Prostate gland (tissue), 2 donors: Measurements from ENCODE around the gene FAM161B. TPM values are rescaled to one million over a fixed set of nuclear protein-coding genes. Genes with fewer than 3 reads are reported as not detected.

Experiments
- DNase-seq: peaks from one replicate; pipeline ENCODE4 v3.0.0-alpha.2; 2019; ENCODE audit warnings: low spot score
- H3K27ac ChIP-seq, 2 donors: fragments of 200-600 bp; sonication (generic); 2 replicates each; pipeline ENCODE4 v1.5.1; 2017 to 2019
- H3K27me3 ChIP-seq: fragments of 200-600 bp; sonication (generic); replicated peaks from 2 replicates; pipeline ENCODE4 v1.5.1; 2019; ENCODE audit not compliant: insufficient read depth
- H3K36me3 ChIP-seq, 2 donors: fragments of 200-600 bp; sonication (generic); 1 replicate in 1 of 2; 2 replicates in 1 of 2; pipeline versions ENCODE4 v1.5.1 to v1.8.1; 2017 to 2019
- H3K4me1 ChIP-seq: fragments of 200-600 bp; sonication (generic); replicated peaks from 2 replicates; pipeline ENCODE4 v1.5.1; 2019
- H3K4me3 ChIP-seq, 2 donors: fragments of 200-600 bp; sonication (generic); 2 replicates each; pipeline ENCODE4 v1.5.1; 2017 to 2019
- H3K9me3 ChIP-seq: fragments of 200-600 bp; sonication (generic); 2 replicates; pipeline ENCODE4 v1.5.1; 2017
- CTCF ChIP-seq, 4 experiments: fragments of 200-600 bp in 2 of 4; fragments of 450-650 bp in 2 of 4; sonication (generic) in 2 of 4; IDR thresholded peaks; 1 replicate in 3 of 4; 2 replicates in 1 of 4; pipeline ENCODE4 v1.5.1; 2016 to 2019; ENCODE audit warnings: antibody characterized with exemption in 4 of 4, mild to moderate bottlenecking in 2 of 4, moderate library complexity in 2 of 4
- POLR2A ChIP-seq: fragments of 450-650 bp; IDR thresholded peaks from one replicate; pipeline ENCODE4 v1.6.1; 2016; ENCODE audit warnings: antibody characterized with exemption, mild to moderate bottlenecking
- POLR2AphosphoS5 ChIP-seq: sonication (generic); formaldehyde crosslinking; IDR thresholded peaks from one replicate; pipeline ENCODE4 v1.6.1; 2017; ENCODE audit warnings: antibody characterized with exemption
- WGBS: methylation state at CpG from one replicate; pipeline ENCODE4 v1.1.5; 2018; 5-methylcytosine and 5-hydroxymethylcytosine counted together
- intact Hi-C: fragments of 100-400 bp; cut with DNase I; formaldehyde crosslinking; loops from one replicate; pipeline ENCODE4 v1.14.2; 2022
- total RNA-seq, 2 donors: library from RNA; depleted of rRNA; stranded (reverse); fragments of >200 nt; gene quantifications; one replicate each; pipeline ENCODE4 v1.1.0, GENCODE V29; 2016

Gene FAM161B
- total RNA-seq, 2 donors from 2014 or later: 9.3 to 13.8 TPM

DNA sequence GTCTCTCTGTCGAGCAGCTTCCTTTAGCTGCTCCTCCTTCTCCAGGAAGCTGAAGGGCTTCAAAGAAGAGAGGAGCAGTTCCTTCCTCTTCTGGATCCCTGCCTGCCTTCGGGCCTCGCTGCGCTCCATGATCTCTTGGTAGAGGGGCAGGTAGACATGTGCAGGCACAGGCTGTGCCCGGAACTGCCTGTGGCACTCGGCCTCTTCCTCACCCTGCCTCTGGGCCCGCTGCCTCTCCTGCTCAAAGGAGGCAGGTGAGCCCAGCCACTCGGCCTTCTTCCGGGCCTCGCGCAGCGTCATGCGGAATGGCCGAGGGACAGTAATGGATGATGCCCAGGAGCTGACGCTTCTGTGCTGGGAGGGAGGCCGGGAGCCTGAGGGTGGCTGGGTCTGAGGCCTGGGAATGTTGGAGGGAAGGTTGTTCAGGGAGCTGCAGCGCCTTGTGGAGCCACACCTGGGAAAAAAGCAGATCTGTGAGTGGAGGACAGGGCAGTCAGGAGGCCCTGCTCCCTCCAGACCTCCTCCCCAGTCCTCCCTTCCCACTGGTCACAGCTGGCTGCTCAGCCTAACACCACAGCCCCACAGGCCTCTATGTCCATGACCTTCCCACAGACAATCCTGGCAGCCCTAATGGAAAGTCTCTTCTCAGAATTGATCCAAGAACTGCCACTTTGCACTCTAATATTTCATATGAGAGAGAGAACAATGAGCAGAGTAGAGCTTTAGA is 5.3 kb downstream of the FAM161B start:
- TF ChIP-seq POLR2AphosphoS5: no peak
- TF ChIP-seq CTCF (IDR thresholded peaks at IDR 0.05): no peak
- TF ChIP-seq POLR2A: no peak
- Histone ChIP-seq H3K9me3 (no peaks in the 10 kb centered on the region), H3K27me3 (no peaks in the 10 kb centered on the region), H3K4me1 (peaks cover 9% of the 10 kb centered on the region), H3K4me3 (no peak overlapping the region), H3K27ac (no peak overlapping the region), H3K36me3 (no peaks in the 10 kb centered on the region)
- intact Hi-C loops: no loop called here
- 75% methylated on average over 17 of the region's 17 CpGs for WGBS
- DNase-seq: peak; percentile 5

DNA sequence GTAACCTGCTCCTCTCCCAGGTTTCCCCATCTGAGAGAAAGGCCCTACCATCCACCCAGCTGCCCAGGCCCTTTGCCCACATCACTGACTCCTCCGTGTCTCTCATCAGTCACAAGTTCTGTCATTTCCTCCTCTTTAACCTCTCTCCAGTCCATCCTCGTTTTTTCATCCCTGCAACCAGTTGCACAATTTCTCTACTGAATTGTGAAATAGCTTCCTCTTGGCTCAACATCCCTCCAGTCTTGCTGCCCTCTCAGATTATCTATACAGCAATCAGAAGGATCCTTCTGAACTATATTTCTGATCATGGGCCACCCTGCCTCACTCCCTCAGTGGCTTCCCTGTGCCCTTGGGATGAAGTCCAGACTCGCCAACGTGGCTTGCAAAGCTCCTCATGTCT is 6.8 kb downstream of the FAM161B start:
- intact Hi-C loops: no loop called here
- TF ChIP-seq POLR2A (no peak), POLR2AphosphoS5 (peak; percentile 65)
- Histone ChIP-seq H3K9me3 (no peaks in the 10 kb centered on the region), H3K4me3 (no peak overlapping the region), H3K27ac (no peak overlapping the region), H3K36me3 (no peaks in the 10 kb centered on the region), H3K27me3 (no peaks in the 10 kb centered on the region), H3K4me1 (peaks cover 9% of the 10 kb centered on the region)
- WGBS: 43% methylated on average over 4 of the region's 4 CpGs
- peak; percentile 27 for DNase-seq

DNA sequence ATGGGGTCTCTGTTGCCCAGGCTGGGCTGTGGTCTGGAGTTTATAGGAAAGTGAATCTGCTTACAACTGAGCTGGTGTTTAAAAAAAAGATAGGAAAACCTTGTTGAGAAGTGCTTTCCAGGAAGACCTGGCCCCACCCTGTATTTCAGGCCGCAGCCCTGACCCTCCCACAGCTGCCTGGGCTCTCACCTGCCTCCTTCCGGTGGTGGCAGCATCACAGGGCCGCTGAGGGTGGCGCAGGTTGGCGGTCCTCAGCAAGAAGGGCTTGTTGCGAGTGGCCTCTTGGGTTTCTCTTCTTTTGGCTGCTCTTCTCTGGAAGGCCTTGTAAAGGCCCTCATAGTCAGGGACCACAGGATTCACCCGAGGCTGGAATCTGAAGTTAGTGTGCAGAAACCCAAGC is 7.7 kb downstream of the FAM161B start:
- Histone ChIP-seq H3K4me3 (no peak overlapping the region), H3K9me3 (no peaks in the 10 kb centered on the region), H3K27me3 (no peaks in the 10 kb centered on the region), H3K36me3 (no peaks in the 10 kb centered on the region), H3K27ac (no peak overlapping the region), H3K4me1 (peaks cover 9% of the 10 kb centered on the region)
- WGBS: 90% methylated on average over 7 of the region's 7 CpGs
- TF ChIP-seq CTCF (IDR thresholded peaks at IDR 0.05) (no peak), POLR2AphosphoS5 (no peak), POLR2A (no peak)
- DNase-seq: no peak
- intact Hi-C loops: no loop called here

DNA sequence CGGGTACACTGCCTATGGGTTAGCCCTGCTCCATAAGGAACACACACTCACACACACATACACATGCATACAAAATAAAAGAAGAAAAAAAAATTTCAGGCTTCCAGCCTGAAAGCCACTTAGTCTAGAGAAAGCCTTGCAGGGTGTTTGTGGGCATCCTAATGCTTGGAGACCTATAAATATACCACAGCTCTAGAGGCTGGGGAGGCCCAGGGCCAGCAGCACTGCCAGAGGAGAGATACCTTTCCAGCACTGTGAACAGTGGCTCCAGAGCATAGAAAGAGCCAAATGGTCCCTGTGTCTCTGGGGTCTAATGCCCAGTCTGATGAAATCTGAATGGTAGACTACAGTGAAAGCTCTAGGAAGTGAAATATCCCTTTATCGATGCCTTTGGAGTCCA is 12.9 kb downstream of the FAM161B start:
- TF ChIP-seq POLR2A (no peak), POLR2AphosphoS5 (no peak), CTCF (IDR thresholded peaks at IDR 0.05) (no peak)
- H3K36me3 ChIP-seq: peaks cover 3 to 7% of the 10 kb centered on the region in 2 donors

GRCh38 chr14:73936548-73936947 is 13.3 kb downstream of the FAM161B start:
- 91% methylated on average over 1 of the region's 1 CpG for WGBS
- intact Hi-C loops: no loop called here
- DNase-seq: no peak
- Histone ChIP-seq H3K4me1 (no peaks in the 10 kb centered on the region), H3K27ac (no peak overlapping the region), H3K9me3 (no peaks in the 10 kb centered on the region), H3K36me3 (peaks cover 3 to 7% of the 10 kb centered on the region in 2 donors), H3K27me3 (no peaks in the 10 kb centered on the region), H3K4me3 (no peak overlapping the region)
- TF ChIP-seq POLR2A (no peak), CTCF (IDR thresholded peaks at IDR 0.05) (no peak), POLR2AphosphoS5 (no peak)

More for the DNA sequence above, 12.9 kb downstream of the FAM161B start:
- Histone ChIP-seq H3K9me3 (no peaks in the 10 kb centered on the region), H3K4me3 (no peak overlapping the region), H3K27me3 (no peaks in the 10 kb centered on the region), H3K27ac (no peak overlapping the region), H3K4me1 (no peaks in the 10 kb centered on the region)
- no peak for DNase-seq
- WGBS: 92% methylated on average over 2 of the region's 2 CpGs
- intact Hi-C loops: no loop called here
